NCI-H460 (cell line): ENCODE measurements around the gene TXNDC2. TPM values are rescaled to one million over a fixed set of nuclear protein-coding genes. Genes with fewer than 3 reads are reported as not detected.
"Not testable (repeated sequence)": the region's sequence is repeated elsewhere in the genome, so short reads cannot be mapped to it uniquely, and the experiment has no call there.

Source experiments
- DNase-seq: peaks from one replicate; pipeline ENCODE4 v3.0.0-alpha.2; 2016; ENCODE audit warnings: low read depth; ENCODE audit errors: extremely low read depth
- polyA plus RNA-seq: library from polyadenylated mRNA; depleted of rRNA; stranded (reverse); fragments of >200 nt; gene quantifications from 2 replicates; pipeline ENCODE4 v1.2.3, GENCODE V29; 2014; cell fraction: nucleus; rRNA removed
- total RNA-seq: library from RNA; depleted of rRNA; stranded (reverse); fragments of >200 nt; shearing (Covaris generic); gene quantifications from 2 replicates; pipeline ENCODE4 v1.2.3, GENCODE V29; 2014; rRNA removed

Gene TXNDC2
- total RNA-seq, result 0.10 and 0.17 TPM in 2 replicates
- not detected in 2 replicates for polyA plus RNA-seq

GRCh38 chr18:9885170-9886004 is at the start of gene TXNDC2:
TSS of gene TXNDC2 (plus strand) at chr18:9885973. CDS start at chr18:9886681, 708 bp downstream.
- no peak for DNase-seq

GRCh38 chr18:9838144-9838877 is 47.5 kb upstream of the TXNDC2 start:
- no peak for DNase-seq

DNA sequence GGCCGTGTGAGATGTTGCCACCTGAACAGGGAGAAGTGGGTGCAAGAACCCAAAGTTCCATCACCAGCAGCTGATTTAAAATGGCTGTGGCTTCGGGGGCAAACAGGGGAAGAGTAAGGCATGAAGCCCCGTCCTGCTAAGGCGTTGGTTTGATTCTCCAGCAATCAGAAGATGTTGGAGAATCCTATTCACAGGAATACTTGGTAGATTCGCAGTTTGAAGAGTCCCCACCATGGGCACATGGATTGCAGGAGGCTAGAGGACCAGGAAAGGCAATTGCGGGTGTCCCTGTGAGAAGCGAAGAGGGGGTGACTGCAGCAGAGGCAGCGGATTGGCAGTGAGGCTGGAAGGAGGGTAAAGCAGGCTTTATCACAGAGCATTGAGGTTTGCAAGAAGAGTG is 46.6 kb upstream of the TXNDC2 start:
- no peak for DNase-seq

GRCh38 chr18:9839853-9840252 is 45.9 kb upstream of the TXNDC2 start:
- no peak for DNase-seq

- DNase-seq, result no peak
These were observed 44.0 kb upstream of the TXNDC2 start for GRCh38 chr18:9841752-9842151.

GRCh38 chr18:9842448-9842847 is 43.3 kb upstream of the TXNDC2 start:
- DNase-seq, result no peak

DNA sequence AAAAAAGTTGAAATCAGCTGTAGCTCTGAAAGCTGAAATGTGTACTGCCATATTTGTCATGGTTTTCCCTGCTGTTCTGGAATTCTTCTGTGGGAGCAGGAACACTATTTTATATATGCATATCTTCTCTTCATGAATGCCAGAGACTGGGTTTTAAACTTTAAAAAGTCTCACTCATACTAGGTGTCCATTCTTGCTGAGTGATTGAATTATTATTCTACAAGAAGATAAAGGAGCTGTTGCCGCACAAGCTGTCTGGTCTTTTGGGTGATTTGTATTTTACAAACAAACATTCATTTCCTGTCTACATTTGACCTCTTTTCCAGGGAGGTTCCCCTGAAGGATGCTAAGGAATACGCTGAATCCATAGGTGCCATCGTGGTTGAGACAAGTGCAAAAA is 40.5 kb upstream of the TXNDC2 start:
- no peak for DNase-seq

DNA sequence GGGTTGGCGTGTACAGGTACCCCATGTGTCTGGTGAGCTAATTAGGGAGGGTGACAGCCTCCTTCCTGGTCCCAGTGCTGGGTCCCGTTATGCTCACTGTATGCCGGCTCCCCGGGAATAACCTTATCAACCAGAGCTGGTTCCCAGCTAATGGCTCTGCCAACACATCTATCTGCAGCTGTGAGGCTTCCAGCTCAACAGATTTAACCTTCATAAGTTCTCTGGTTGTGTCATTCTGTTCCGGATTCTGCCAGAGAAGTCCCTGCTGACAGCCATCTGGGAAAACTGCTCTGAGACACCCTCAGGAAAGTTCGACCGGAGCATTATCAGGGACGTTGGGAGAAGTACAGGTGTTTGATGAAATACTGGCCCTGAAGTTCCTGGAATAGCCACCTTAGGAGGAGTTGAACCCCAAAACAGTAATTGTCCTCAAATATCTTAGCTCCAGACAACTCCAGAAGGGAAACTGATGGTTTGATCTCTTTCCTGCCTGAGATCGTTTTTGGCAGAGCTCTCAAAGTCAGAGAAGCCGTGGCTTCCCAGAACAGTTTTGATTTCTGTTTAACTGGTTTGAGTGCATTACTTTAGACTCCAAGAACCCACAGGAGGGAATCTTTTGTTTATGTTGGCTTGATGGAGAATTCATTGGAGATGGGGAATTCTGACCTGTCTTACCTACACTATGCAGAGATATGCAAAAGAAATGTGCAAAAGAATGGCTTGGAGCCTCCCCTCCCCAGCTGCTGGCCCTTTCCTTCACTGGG is 39.4 kb upstream of the TXNDC2 start:
- DNase-seq, result no peak

GRCh38 chr18:9848170-9848879 is 37.4 kb upstream of the TXNDC2 start:
- no peak for DNase-seq

- DNase-seq, result no peak
These were observed 36.1 kb upstream of the TXNDC2 start for GRCh38 chr18:9849407-9850283.

- no peak for DNase-seq
These were observed 35.5 kb upstream of the TXNDC2 start for GRCh38 chr18:9850309-9850708.

DNA sequence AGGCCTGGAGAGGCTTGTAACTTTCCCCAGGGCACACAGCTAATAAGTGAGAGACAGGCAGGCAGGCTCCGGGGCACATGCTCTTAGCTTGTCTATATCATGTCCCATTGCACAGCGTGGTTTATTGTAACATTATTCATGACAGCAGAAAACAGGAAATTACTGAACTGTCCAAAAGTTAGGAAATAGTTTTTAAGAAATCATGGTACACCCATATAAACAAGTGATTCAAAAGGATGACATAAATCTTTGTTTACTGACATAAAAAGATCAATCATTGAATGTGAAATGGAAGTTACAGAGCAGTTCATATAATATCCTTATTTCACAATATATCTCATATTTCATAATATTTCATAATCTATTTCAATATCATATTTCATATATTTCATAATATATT is 34.3 kb upstream of the TXNDC2 start:
- DNase-seq, result peak; percentile 30

DNA sequence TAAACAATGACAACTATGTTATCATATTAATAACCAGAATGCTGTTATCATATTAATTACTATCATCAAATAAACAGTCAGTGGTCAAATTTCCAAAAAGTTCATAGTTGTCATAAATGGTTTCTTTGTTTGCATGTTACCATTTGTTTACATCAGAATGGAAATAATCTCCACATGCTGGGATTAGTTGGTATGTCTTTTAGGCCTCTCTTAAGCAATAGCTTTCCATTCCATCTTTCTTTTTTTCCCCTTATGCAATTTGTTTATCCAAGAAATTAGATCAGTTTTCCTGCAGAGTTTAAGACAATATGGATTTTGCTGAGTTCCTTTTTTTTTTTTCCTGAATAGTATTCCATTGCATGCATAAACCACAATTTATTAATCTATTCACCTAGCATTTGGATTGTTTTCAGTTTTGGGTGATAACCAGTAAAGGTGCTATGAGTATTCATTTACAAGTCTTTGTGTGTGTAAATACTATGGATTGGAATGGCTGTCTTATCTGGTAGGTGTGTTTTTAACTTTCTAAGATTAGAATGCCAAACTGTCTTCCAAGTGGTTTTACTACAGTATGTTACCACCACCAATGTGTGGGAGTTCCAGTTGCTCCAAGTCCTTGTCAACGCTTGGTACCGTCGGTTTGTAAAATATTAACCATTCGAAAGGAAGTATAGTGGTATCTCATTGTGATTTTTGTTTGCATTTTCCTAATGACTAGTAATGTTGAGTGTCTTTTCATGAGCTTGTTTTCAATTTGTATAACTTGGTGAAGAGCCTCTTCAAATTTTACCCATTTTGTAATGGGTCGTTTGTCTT is 33.3 kb upstream of the TXNDC2 start:
- no peak for DNase-seq

- DNase-seq, result no peak
These were observed 30.7 kb upstream of the TXNDC2 start for GRCh38 chr18:9854801-9855676.

DNA sequence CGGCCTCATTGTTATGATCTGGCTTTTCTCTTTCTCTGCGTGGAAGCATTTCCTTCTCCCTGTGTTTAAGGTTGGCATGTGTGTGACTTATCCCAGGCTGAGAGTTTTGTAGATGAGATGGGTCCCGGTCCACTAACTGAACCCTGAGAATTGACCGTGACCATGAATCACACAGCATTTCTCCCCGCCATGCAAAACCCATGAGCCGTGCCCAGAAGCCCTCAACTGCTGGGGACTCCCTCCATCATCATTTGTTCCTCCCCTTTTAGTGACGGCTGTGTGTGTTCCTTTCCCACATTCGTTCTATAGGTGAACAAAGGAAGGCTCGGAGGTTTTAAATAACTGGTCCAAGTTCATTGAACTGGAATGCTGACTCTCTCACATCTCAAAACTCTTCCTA is 30.1 kb upstream of the TXNDC2 start:
- DNase-seq, result no peak

DNA sequence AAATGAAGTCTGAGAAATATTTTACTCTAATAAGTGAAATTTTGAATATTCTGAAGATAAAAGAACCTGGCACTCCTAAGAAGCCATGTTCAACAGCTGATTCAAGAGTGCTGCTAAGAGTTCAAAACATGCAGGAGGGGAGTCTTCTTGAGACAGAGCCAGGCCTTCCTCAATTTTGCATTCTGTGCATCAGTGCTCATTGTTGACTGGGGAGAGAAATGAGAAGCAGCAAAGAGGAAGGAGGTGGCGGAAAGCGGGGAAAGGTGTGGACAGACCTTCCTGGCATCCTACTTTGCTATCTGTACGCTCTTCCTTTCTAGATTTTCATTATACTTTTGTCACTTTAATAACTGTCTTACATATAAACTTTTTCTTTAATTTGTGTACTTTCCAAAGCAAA is 29.7 kb upstream of the TXNDC2 start:
- DNase-seq, result no peak

DNA sequence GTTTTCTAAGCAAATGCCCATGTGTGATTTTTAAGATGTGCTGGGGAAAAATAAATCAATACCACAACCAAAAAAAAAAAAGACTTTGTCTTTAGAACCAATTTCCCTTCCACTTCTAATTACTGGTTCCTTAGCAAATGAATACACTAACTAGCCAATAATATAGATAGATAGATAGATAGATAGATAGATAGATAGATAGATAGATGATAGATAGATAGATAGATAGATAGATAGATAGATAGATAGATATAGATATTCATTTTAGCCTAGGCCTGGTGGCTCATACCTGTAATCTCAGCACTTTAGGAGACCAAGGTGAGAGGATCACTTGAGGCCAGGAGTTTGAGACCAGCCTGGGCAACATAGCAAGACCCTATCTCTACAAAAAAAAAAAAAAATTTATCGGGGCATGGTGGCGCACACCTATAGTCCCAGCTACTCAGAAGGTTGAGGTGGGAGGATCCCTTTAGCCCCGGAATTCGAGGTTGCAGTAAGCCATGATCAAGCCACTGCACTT is 28.2 kb upstream of the TXNDC2 start:
- DNase-seq, result not testable (repeated sequence)
